Erythroblast (primary cell): ENCODE measurements around the gene UPP1.

Experiments
- GATA1 ChIP-seq: IDR thresholded peaks from 2 replicates; pipeline ENCODE4 v1.6.1; 2011; ENCODE audit warnings: low read depth, mild to moderate bottlenecking, control low read depth, low read length, moderate library complexity
- POLR2A ChIP-seq: IDR thresholded peaks from 2 replicates; pipeline ENCODE4 v1.6.1; 2011; ENCODE audit warnings: mild to moderate bottlenecking, low read length

DNA sequence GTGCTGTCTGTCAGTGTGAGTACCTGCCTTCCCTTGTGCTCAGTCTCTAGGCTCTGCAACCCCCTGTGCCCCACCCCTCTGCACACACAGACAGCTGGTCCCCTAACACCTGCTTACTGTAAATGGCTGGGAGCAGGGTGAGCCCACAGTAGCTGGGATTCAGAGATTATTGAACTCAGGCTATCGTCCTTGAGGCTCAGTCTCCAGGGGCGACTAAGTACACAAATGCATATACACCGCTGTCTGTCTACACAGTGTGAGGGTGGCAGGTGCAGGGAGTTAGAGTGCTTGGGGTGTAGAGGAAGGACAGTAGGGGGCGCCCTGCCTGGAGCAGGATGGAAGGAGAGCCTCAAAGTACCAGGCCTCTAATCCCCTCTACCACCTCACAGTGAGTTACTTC, 12.9 kb downstream of the UPP1 start:
- TF ChIP-seq POLR2A, result no peak
- no peak for TF ChIP-seq GATA1
